Calu3 (cell line): Measurements from ENCODE around the gene FHIT. TPM values are rescaled to one million over a fixed set of nuclear protein-coding genes. Genes with fewer than 3 reads are reported as not detected.
"Not testable (repeated sequence)": the region's sequence is repeated elsewhere in the genome, so short reads cannot be mapped to it uniquely, and the experiment has no call there.

Source experiments
- BruUV-seq: library from RNA; stranded (reverse); fragments of 400-500 nt; replicated peaks from 2 replicates; lab custom pipeline; 2021; lab: Mats Ljungman, UMichigan
- CTCF ChIA-PET: fragments of 300-600 bp; sonication (Branson Sonifier 250); formaldehyde crosslinking; loops from one replicate; lab custom pipeline; 2022; ENCODE audit warnings: antibody characterized with exemption; lab: Charles Lee
- DNase-seq: peaks from one replicate; pipeline ENCODE4 v3.0.0; 2022
- H3K27ac Mint-ChIP-seq: one replicate; pipeline ENCODE4 v1.8.0; 2022; ENCODE audit warnings: mixed read lengths; ENCODE audit not compliant: unreplicated experiment
- H3K27me3 Mint-ChIP-seq: one replicate; pipeline ENCODE4 v1.8.0; 2022; ENCODE audit warnings: mixed read lengths; ENCODE audit not compliant: unreplicated experiment
- H3K36me3 Mint-ChIP-seq: one replicate; pipeline ENCODE4 v1.8.0; 2022; ENCODE audit warnings: mild to moderate bottlenecking, moderate library complexity, mixed read lengths; ENCODE audit not compliant: insufficient read depth, unreplicated experiment
- H3K4me1 Mint-ChIP-seq: one replicate; pipeline ENCODE4 v1.8.0; 2022; ENCODE audit warnings: mild to moderate bottlenecking, low read depth, mixed read lengths; ENCODE audit not compliant: unreplicated experiment
- H3K4me3 Mint-ChIP-seq: one replicate; pipeline ENCODE4 v1.8.0; 2022; ENCODE audit warnings: mild to moderate bottlenecking, low read depth, moderate library complexity, mixed read lengths; ENCODE audit not compliant: unreplicated experiment
- H3K9me3 Mint-ChIP-seq: one replicate; pipeline ENCODE4 v1.8.0; 2022; ENCODE audit warnings: low read depth, mixed read lengths; ENCODE audit not compliant: unreplicated experiment
- CTCF ChIP-seq: fragments of 200-600 bp; IDR thresholded peaks from one replicate; pipeline ENCODE4 v1.8.0; 2022; ENCODE audit warnings: antibody characterized with exemption; ENCODE audit not compliant: unreplicated experiment
- intact Hi-C: fragments of 100-400 bp; cut with micrococcal nuclease; formaldehyde crosslinking; loops from one replicate; pipeline ENCODE4 v1.10.0; 2022; ENCODE audit not compliant: unreplicated experiment
- total RNA-seq: library from RNA; stranded (reverse); gene quantifications from 2 replicates; pipeline ENCODE4 v1.2.3, GENCODE V29; 2022

Gene FHIT
- total RNA-seq, 1 experiment from 2014 or later = 6.2 TPM

- Mint-ChIP-seq H3K27me3 (no peaks in the 10 kb centered on the region), H3K9me3 (no peaks in the 10 kb centered on the region), H3K4me3 (no peak overlapping the region), H3K27ac (no peak overlapping the region), H3K4me1 (no peaks in the 10 kb centered on the region), H3K36me3 (no peaks in the 10 kb centered on the region)
- TF ChIP-seq CTCF = no peak
- DNase-seq = no peak
- intact Hi-C loops = no loop called here
- BruUV-seq = no TSS peak
- CTCF ChIA-PET = no interaction called here
Measured at GRCh38 chr3:60998858-60999257, 252.4 kb downstream of the FHIT start.

- no peaks in the 10 kb centered on the region for H3K27me3 Mint-ChIP-seq
- no peaks in the 10 kb centered on the region for H3K36me3 Mint-ChIP-seq
- TF ChIP-seq CTCF = no peak
- no peak overlapping the region for H3K27ac Mint-ChIP-seq
- CTCF ChIA-PET = no interaction called here
- no peaks in the 10 kb centered on the region for H3K9me3 Mint-ChIP-seq
- H3K4me3 Mint-ChIP-seq = no peak overlapping the region
- H3K4me1 Mint-ChIP-seq = no peaks in the 10 kb centered on the region
- intact Hi-C loops = no loop called here
- BruUV-seq = no TSS peak
- no peak for DNase-seq
Measured at GRCh38 chr3:60992395-60992794, 258.9 kb downstream of the FHIT start.

GRCh38 chr3:60990442-60990730, 260.9 kb downstream of the FHIT start:
- no peaks in the 10 kb centered on the region for H3K4me1 Mint-ChIP-seq
- no peaks in the 10 kb centered on the region for H3K27me3 Mint-ChIP-seq
- DNase-seq = no peak
- H3K36me3 Mint-ChIP-seq = no peaks in the 10 kb centered on the region
- TF ChIP-seq CTCF = no peak
- H3K4me3 Mint-ChIP-seq = no peak overlapping the region
- intact Hi-C loops = no loop called here
- no TSS peak for BruUV-seq
- no peak overlapping the region for H3K27ac Mint-ChIP-seq
- CTCF ChIA-PET = no interaction called here
- H3K9me3 Mint-ChIP-seq = no peaks in the 10 kb centered on the region

GRCh38 chr3:60989626-60990441, 261.4 kb downstream of the FHIT start:
- CTCF ChIA-PET = no interaction called here
- no peaks in the 10 kb centered on the region for H3K9me3 Mint-ChIP-seq
- H3K27ac Mint-ChIP-seq = no peak overlapping the region
- no peaks in the 10 kb centered on the region for H3K27me3 Mint-ChIP-seq
- DNase-seq = no peak
- no peaks in the 10 kb centered on the region for H3K36me3 Mint-ChIP-seq
- no peak overlapping the region for H3K4me3 Mint-ChIP-seq
- intact Hi-C loops = no loop called here
- no peaks in the 10 kb centered on the region for H3K4me1 Mint-ChIP-seq
- no peak for TF ChIP-seq CTCF
- BruUV-seq = no TSS peak

GRCh38 chr3:60987191-60987590, 264.1 kb downstream of the FHIT start:
- DNase-seq, CTCF ChIA-PET, H3K27me3 Mint-ChIP-seq, H3K4me3 Mint-ChIP-seq, intact Hi-C loops, H3K27ac Mint-ChIP-seq, BruUV-seq, H3K9me3 Mint-ChIP-seq, H3K4me1 Mint-ChIP-seq, H3K36me3 Mint-ChIP-seq: not testable (repeated sequence)
